ENCODE data around the gene RPL19.
A peak's percentile ranks its signal among the peaks of the same experiment; 100 is the strongest.
"Not testable (repeated sequence)": the region's sequence is repeated elsewhere in the genome, so short reads cannot be mapped to it uniquely, and the experiment has no call there.

The RPL19 gene

GRCh38 chr17:39225959-39226683 is 26.0 kb downstream of the RPL19 start:
- DNase-seq = peak; percentile 52

DNA sequence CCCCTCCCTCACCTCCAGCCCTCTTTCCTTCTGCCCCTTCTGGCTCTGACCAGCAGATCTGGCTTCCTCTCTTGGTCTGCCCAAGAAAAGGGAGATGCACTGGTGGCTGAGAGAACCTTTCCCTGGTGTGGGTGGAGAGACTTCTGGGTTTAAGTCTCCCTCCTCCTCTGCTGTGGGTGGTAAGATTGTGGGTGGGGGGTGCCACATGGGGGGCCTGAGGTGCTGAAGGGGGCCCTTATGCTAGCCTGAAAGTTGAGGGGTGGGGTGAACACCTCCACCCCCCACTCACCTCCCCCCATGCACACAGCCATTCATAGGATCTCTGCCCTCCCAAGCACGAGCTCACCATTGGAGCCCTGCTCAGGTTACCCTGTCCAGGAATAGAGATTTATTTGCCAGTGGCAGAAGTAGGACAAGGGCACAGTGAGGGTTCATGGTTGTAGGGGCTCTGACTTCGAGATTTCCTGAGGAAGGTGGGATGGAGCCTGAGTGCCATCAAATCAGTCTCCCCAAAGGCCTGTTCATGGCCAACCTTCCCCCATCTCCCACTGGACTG is 27.4 kb downstream of the RPL19 start:
- no peak for DNase-seq

DNA sequence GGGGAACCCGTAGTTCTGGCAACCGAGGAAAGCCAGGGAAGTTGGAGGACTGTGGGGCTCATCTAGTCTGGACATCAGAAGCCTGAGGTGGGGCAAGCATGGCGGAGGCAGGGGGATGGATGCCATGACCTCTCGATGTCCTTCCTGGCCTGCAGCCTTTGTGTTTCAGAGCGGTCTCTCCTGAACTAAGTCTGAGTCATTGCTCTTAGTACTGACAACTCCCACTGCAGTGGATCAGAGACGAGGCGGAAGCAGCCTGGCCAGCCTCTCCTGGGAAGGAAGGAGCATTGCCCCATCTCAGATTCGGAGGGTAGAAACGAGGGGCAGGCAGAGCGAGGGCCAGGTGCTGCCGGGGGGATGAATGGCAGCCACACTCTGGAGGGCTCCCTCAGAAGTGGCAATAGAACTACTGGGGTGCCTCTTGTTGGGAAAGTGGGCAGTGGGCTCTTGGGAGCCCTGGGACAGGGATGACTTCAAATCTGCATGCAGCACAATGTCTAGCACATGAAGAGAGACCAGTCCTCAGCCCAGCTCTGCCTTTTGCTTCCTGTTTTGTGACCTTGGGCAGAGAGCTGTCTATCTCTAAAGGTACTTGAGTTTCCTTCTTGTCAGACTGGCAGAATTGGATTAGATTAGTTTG is 29.3 kb downstream of the RPL19 start:
- no peak for DNase-seq

DNA sequence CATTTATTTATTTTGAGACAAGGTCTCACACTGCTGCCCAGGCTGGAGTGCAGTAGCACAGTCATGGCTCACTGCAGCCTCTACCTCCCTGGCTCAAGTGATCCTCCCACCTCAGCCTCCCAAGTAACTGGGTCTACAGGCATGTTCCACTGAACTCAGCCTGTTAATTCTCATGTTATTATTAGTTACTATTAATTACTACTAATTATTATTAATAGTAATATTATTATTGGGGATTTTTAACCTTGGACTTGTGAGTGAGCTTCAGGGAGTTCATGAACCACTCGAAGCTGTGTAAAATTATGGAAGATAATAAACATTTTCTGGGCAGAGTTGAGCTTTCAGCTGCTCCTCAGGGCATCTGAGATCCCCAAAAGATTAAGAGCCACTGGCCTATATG is 30.3 kb downstream of the RPL19 start:
- no peak for DNase-seq

DNA sequence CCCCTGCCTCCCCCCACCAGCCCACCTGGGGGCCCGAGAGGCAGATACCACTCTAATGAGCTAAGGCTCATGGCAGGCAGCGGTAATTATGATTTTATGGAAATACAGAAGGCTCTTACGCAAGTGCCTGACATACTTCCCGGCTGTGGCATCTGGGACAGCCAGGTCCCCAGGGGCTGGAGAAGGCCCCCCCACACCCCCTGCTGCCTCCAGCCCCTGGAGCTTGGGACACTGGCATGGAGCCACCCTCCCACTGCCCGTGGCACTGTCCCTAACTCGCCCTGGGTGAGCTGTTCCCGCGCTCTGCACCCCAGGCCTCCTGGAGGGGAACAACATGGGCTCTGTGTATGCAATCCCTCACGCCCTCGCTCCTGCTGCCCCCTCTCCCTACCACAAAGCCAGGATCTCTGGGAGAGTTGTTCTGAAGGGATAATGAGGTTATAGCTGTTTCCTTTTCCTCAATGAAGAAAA is 31.0 kb downstream of the RPL19 start:
- DNase-seq = no peak

GRCh38 chr17:39231591-39232551 is 31.8 kb downstream of the RPL19 start:
- peak; percentile 33 for DNase-seq

GRCh38 chr17:39235555-39236449 is 35.7 kb downstream of the RPL19 start:
- DNase-seq = peak; percentile 22

DNA sequence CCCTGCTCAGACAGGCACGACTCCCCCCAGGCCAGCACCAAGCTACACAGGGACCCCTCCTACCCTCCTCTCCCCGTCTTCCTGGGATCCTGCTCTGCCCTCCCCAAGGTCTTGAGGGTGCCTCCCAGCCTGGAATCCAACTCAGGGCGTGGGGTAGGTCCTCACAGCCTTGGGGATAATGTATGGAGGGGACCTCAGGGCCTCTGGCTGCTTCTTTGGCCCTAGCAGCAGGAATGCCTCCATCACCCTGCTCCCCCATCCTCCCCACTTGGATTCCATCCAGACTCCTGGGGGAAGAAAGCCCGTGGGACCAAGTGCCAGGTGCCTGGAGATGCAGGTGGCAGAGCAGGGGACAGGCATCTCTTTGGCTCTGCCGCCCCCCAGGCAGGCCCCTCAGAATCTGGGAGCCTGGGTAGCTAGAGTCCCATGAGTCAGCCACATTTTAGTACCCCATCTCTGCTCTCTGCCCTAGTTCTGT is 36.4 kb downstream of the RPL19 start:
- DNase-seq = no peak

DNA sequence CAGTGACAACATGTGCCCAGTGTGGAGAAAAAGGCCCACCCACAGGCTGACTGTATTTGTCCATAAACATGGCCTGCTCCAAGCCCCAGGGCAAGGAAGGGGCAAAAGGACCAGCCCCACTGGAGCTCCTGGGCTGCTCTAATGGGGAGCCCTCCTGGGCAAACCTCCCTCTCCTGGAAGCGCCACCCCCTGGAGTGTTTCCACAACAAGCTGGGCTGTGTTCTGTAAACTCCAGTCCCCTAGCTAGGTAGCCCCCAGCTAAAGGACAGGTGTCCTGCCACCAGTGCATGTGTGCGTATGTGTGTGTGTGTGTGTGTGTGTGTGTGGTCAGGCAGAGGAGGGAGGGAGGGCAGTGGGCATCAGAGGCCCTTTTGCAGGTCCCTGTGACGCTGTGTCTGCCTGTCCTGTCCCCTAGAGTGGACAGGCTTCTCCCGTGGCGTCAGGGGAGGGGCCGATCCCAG is 36.9 kb downstream of the RPL19 start:
- DNase-seq = no peak

DNA sequence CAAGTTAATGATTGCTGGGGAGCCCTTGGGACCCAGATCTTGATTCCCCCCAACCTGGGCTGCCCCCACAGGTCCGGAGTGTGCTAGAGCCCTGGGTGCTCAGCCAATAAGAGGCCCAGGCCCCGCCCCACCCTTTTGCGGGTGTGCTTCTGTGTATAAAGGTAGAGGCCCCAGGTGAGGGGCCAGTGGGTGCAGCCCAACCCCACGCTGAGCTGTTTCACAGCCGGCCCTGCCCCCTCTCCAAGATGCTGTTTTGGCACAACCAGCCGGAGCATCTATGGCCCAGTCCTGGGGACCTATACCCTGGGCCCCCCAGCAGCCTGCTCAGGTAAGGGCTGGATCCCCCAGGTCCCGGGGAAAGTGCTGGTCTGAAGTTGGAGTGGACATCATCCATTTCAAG is 37.5 kb downstream of the RPL19 start:
- DNase-seq = no peak

DNA sequence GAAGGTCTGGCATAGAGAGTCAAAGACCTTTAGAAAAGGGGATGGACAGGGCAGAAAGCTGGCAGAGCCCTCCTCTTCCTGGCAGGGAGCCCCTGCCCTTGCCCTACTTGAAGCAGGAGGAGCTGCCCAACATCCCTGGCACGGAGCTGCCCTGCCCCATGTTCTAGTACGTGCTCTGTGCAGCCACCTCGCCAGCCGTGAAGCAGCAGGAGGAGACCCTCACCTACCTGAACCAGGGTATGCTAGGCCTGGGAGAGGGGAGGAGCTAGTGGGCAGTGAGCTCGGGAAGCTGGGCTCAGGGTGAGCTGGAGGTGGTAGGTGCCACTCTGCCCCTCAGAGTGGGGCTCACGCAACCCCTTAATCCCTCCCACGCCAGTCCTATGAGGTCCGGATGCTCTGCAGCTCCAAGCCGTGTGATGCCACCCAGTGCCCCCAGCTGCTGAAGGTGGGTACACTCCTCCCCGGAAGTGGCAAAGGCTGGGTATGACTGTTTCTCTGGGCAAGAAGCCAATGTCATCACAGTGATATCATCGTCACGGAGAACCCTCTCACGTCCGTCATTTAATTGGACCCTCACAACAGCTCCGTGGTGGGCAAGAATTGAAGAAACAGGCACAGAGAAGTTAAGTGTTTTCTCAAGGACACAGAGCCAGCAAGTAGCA is 38.4 kb downstream of the RPL19 start:
- DNase-seq = peak; percentile 14

- no peak for DNase-seq
These were observed 39.7 kb downstream of the RPL19 start for GRCh38 chr17:39239640-39240314.

- no peak for DNase-seq
These were observed 40.5 kb downstream of the RPL19 start for GRCh38 chr17:39240631-39241030.

GRCh38 chr17:39243155-39243554 is 43.1 kb downstream of the RPL19 start:
- DNase-seq = no peak

GRCh38 chr17:39244016-39244599 is 44.0 kb downstream of the RPL19 start:
- DNase-seq = no peak

DNA sequence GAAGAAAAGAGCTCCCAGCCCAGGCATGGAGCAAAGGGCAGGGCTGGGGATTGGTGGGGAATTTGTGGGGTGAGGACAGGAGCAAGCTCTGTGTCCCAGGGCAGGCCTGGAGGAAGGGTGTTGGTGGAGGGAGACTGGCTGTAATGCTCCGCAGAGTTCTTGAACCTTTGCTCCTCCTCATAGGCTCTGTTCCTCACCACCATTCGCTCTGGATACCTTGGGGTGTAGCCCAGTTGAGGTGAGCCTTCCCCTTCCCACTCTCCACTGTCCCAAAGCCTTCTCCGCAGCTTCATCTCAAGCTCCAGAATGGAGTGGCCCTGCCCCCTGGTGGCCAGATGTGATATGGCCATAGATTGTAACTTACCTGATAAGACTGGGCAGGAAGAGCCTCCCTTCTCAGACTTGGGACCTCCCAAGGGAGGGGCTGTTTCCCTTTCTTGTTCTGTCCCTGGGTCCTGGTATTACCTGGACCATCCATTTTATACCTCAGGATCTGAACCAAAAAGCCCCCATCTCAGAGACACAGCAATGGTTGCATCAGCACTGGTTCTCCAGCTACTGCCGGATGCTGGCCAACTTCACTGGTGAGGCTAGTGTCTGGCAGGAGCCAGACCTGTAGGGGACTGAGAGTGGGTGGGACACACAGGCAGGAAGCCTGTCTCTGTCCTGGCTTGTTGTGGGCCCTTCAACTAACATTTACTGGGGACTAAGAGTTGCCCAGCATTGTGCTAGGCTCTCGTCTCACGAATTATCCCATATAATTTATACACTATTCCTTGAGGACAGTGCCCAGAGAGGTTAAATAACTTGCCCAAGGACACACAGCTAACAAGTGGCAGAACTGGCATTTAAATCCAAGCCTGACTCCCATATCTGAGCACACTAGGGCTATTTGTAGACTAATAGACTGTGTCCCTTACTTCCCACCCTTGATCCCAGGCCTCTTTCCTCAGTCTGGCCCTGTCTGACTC is 44.8 kb downstream of the RPL19 start:
- peak; percentile 56 for DNase-seq

DNA sequence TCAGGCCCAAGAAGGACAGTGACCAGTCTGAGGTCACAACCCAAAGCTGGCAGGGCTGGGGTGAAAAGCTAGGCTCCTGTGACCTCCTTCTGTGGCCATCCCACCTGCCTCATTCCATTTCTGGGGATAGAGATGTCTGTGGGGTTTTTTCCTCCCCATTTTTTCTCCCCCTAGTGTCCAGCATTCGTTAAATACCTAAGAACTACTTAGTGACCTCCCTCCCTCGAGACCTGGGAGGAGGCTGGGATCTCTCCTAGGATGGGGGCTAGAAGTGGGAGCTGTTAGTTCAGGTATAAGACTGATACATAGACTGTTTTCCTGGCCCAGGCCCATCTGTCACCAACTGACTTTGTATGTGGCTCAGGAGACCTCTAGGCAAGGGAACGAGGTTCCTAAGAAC is 46.2 kb downstream of the RPL19 start:
- DNase-seq = no peak

DNA sequence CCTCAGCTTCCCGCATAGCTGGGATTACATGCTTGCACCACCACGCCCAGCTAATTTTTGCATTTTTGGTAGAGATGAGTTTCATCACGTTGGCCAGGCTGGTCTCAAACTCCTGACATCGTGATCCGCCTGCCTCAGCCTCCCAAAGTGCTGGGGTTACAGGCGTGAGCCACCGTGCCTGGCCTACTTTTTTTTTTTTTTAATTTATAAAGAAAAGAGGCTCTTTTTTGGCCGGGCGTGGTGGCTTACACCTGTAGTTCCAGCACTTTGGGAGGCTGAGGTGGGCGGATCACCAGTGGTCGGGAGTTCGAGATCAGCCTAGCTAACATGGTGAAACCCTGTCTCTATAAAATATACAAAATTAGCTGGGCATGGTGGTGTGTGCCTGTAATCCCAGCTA is 50.0 kb downstream of the RPL19 start:
- DNase-seq = not testable (repeated sequence)

DNA sequence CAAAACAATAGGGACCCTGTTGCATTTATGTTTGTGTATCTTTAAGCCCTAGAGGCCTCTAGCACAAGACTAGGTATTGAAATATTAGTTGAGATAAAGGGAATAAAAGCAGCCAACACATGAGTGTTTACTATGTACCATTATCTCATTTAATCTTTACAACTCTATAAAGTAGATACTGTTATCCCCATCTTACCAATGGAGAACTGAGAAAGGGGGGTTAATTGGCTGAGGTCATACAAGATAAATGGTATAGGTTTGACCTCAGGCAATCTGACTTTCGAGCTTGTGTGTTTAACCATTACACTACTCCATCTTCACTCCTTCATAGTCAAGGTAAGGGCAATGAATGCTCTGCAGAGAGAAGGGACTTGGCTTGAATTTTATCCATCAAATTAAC is 51.9 kb downstream of the RPL19 start:
- no peak for DNase-seq

Measured in DMS79 (cell line).